ENCODE data around the gene NSUN2.

Gene NSUN2

DNA sequence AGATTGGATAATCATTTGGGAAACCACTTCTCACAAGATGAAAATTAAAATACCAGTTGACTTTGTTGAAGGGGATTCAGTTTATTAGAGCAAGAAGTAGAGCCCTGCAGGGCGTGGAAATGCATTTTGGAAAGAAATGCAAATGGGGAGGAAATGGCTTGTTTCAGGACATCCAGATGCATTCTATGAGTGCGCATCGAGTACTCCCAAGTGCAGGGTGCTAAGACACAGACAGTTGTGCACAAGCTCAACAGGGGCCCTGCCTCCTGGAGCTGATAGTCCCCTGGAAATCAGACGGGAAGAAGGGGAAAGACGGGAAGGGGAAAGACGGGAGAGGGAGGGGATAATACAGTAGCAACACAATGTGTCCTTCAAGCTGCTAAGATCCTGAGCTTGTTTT is 64.0 kb downstream of the NSUN2 start:
- DNase-seq (ENCODE audit: low spot score in 2 of 2): no peak
- H3K36me3 ChIP-seq (replicated peaks): no peaks in the 10 kb centered on the region
- no peaks in the 10 kb centered on the region for H3K4me1 ChIP-seq
- H3K9me3 ChIP-seq: no peaks in the 10 kb centered on the region
- peaks cover 3% of the 10 kb centered on the region; the same call in 1 of the 2 replicates for H3K27me3 ChIP-seq (ENCODE audit: low read depth)
- in situ Hi-C loops (cut with MboI; ENCODE audit: low sequenced_read_pairs): no loop called here
- no peak overlapping the region for H3K4me3 ChIP-seq

DNA sequence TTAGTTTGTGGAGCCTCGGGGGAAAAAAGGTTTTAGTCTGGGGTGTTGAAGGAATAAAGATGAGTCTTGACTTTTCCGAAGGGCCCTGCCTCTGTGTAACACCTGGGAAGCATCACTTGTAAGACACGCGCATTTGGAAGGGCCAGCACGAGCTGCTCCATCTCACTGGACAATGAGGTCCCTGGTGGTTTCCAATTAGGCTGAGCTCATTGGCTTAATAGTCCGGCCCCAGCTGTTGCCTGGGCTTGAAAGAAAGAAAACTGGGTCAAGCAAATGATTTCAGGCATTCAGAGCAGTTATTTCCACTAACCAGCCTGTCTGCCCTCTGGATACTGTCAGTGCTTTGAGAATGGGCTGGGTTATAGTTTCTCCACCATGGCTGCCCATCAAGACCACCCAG is 64.5 kb downstream of the NSUN2 start:
- no peaks in the 10 kb centered on the region for H3K4me1 ChIP-seq
- no peaks in the 10 kb centered on the region for H3K36me3 ChIP-seq (replicated peaks)
- H3K4me3 ChIP-seq: no peak overlapping the region
- in situ Hi-C loops (cut with MboI; ENCODE audit: low sequenced_read_pairs): no loop called here
- H3K9me3 ChIP-seq: no peaks in the 10 kb centered on the region
- DNase-seq (ENCODE audit: low spot score in 2 of 2): no peak
- no peaks in the 10 kb centered on the region for H3K27me3 ChIP-seq (ENCODE audit: low read depth)

GRCh38 chr5:6567835-6568234 is 65.0 kb downstream of the NSUN2 start:
- DNase-seq (ENCODE audit: low spot score in 2 of 2): no peak
- Histone ChIP-seq H3K4me3 (no peak overlapping the region), H3K4me1 (no peaks in the 10 kb centered on the region), H3K27me3 (ENCODE audit: low read depth) (no peaks in the 10 kb centered on the region), H3K36me3 (replicated peaks) (no peaks in the 10 kb centered on the region), H3K9me3 (no peaks in the 10 kb centered on the region)
- in situ Hi-C loops (cut with MboI; ENCODE audit: low sequenced_read_pairs): no loop called here

DNA sequence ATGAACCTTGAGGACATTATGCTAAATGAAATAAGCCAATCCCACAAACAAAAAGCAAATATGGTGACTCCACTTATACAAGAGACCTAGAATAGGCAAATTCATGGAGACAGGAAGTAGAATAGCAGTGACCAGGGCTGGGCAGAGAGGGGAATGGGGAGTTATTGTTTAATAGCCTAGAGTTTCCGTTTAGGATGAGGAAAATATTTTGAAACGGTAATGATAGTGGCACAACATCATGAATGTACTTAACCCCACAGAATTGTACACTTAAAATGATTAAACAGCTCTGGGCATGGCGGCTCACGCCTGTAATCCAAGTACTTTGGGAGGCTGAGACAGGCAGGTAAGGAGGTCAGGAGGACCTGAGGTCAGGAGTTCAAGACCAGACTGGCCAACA is 65.8 kb downstream of the NSUN2 start:
- no peaks in the 10 kb centered on the region for H3K9me3 ChIP-seq
- no peak overlapping the region for H3K4me3 ChIP-seq
- DNase-seq (ENCODE audit: low spot score in 2 of 2): no peak
- H3K4me1 ChIP-seq: no peaks in the 10 kb centered on the region
- in situ Hi-C loops (cut with MboI; ENCODE audit: low sequenced_read_pairs): no loop called here
- no peaks in the 10 kb centered on the region for H3K27me3 ChIP-seq (ENCODE audit: low read depth)
- no peaks in the 10 kb centered on the region for H3K36me3 ChIP-seq (replicated peaks)

- H3K27me3 ChIP-seq (ENCODE audit: low read depth): no peaks in the 10 kb centered on the region
- no peaks in the 10 kb centered on the region for H3K36me3 ChIP-seq (replicated peaks)
- no peaks in the 10 kb centered on the region for H3K9me3 ChIP-seq
- no peak overlapping the region for H3K4me3 ChIP-seq
- DNase-seq (ENCODE audit: low spot score in 2 of 2): no peak
- in situ Hi-C loops (cut with MboI; ENCODE audit: low sequenced_read_pairs): no loop called here
- H3K4me1 ChIP-seq: no peaks in the 10 kb centered on the region
Measured at GRCh38 chr5:6565492-6565891, 67.4 kb downstream of the NSUN2 start.

DNA sequence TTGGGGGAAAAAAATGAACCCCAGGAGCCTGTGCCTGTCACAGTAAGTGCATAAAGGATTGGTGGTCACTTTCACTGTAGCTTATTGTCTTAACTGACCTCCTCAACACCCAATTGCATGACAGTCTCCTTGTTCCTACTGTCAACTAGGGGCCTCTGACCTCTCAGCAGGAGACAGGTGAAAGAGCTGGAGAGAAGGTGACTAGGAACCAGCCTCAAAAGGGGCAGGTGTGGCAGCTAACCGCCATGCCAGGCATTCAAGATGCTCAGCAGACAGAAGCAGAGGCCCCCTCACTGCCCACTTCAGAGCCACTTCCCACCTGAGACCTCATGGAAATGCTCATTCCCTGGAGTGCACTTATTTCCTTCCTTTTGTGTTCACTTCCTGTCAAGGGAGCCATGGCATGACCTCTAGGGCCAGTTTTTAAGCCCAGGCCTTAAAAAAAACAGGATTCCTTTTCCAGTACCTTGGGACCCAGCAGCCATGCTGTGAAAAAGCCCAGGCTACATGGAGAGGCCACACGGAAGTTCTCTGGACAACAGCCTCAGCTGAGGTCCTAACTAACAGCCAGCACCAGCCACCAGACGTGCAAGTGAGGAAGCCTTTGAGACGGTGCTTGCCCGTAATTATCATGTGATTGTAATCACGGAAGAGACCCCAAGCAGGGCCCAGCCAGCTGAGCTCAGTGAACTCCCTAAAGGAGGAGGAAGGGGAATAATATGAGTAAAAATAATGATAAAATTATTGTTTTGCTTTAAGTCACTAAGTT is 74.9 kb downstream of the NSUN2 start:
- Histone ChIP-seq H3K27me3 (ENCODE audit: low read depth) (no peaks in the 10 kb centered on the region), H3K9me3 (no peaks in the 10 kb centered on the region), H3K4me3 (no peak overlapping the region), H3K36me3 (replicated peaks) (no peaks in the 10 kb centered on the region), H3K4me1 (no peaks in the 10 kb centered on the region)
- in situ Hi-C loops (cut with MboI; ENCODE audit: low sequenced_read_pairs): no loop called here
- DNase-seq (ENCODE audit: low spot score in 2 of 2): no peak

- Histone ChIP-seq H3K9me3 (no peaks in the 10 kb centered on the region), H3K4me1 (no peaks in the 10 kb centered on the region), H3K27me3 (ENCODE audit: low read depth) (no peaks in the 10 kb centered on the region), H3K4me3 (no peak overlapping the region), H3K36me3 (replicated peaks) (no peaks in the 10 kb centered on the region)
- in situ Hi-C loops (cut with MboI; ENCODE audit: low sequenced_read_pairs): no loop called here
- DNase-seq (ENCODE audit: low spot score in 2 of 2): no peak
Measured at GRCh38 chr5:6556802-6557102, 76.1 kb downstream of the NSUN2 start.

DNA sequence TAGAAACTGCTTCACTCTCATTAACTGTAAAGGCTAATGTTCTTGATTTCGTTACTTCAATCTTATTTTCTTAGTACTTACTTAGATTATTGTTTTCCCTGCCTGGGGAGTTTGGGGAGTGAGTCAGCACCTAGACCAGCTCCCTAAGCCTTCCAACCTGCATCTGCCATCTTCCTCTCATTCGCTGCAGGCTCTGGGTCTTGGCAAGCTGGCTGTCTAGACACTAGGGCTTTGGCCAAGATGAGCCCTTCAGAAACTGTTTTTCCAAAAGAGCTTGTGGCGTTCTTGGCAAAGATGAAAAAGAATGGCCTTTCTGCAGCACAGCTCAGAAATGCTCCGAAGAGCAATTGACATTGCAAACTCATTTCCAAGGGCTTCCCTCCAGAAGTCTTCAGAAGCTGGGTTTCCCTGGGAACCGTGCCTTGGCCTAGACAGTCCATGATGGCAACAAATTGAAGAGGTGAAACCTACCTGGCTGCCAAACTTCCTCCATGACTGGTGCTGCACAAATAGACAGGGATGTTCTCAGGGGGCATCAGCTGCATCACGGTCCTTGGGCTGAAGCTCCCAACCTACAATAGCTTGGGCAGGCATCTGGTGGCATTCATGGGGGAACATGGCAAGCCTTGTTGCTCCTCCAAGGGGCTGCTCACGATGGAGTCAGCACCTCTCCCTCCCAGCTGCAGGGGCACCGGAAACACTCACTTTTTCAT is 76.6 kb downstream of the NSUN2 start:
- Histone ChIP-seq H3K4me1 (no peaks in the 10 kb centered on the region), H3K27me3 (ENCODE audit: low read depth) (no peaks in the 10 kb centered on the region), H3K36me3 (replicated peaks) (no peaks in the 10 kb centered on the region), H3K9me3 (no peaks in the 10 kb centered on the region), H3K4me3 (no peak overlapping the region)
- in situ Hi-C loops (cut with MboI; ENCODE audit: low sequenced_read_pairs): no loop called here
- DNase-seq (ENCODE audit: low spot score in 2 of 2): no peak

- no peaks in the 10 kb centered on the region for H3K36me3 ChIP-seq (replicated peaks)
- in situ Hi-C loops (cut with MboI; ENCODE audit: low sequenced_read_pairs): no loop called here
- H3K4me3 ChIP-seq: no peak overlapping the region
- no peaks in the 10 kb centered on the region for H3K9me3 ChIP-seq
- DNase-seq (ENCODE audit: low spot score in 2 of 2): no peak
- H3K4me1 ChIP-seq: no peaks in the 10 kb centered on the region
- H3K27me3 ChIP-seq (ENCODE audit: low read depth): no peaks in the 10 kb centered on the region
Measured at GRCh38 chr5:6554812-6555211, 78.0 kb downstream of the NSUN2 start.

- Histone ChIP-seq H3K27me3 (ENCODE audit: low read depth) (no peaks in the 10 kb centered on the region), H3K4me1 (no peaks in the 10 kb centered on the region), H3K9me3 (no peaks in the 10 kb centered on the region), H3K36me3 (replicated peaks) (no peaks in the 10 kb centered on the region), H3K4me3 (no peak overlapping the region)
- DNase-seq (ENCODE audit: low spot score in 2 of 2): no peak
- in situ Hi-C loops (cut with MboI; ENCODE audit: low sequenced_read_pairs): no loop called here
Measured at GRCh38 chr5:6553972-6554371, 78.9 kb downstream of the NSUN2 start.

DNA sequence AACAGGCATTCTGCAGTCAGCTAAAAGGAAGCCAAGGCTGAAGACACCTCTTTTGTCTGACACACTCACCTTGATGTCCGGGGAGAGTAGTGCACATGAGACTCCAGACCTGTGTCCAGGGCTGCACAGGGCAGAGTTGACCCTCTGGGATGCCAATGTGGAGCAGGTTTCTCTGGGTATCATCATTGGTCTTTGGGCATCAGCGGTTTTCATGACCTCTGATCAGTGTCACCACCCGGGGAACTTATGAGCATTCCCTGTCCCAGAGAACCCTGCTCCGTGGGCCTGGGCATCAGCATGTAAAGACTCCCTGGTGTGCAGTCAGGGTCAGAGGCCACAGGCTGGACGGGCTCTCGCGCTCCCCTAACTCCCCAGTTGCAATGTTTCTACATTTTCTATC is 80.2 kb downstream of the NSUN2 start:
- Histone ChIP-seq H3K9me3 (no peaks in the 10 kb centered on the region), H3K4me1 (no peaks in the 10 kb centered on the region), H3K27me3 (ENCODE audit: low read depth) (no peaks in the 10 kb centered on the region), H3K36me3 (replicated peaks) (no peaks in the 10 kb centered on the region), H3K4me3 (no peak overlapping the region)
- in situ Hi-C loops (cut with MboI; ENCODE audit: low sequenced_read_pairs): no loop called here
- no peak for DNase-seq (ENCODE audit: low spot score in 2 of 2)

GRCh38 chr5:6551955-6552313 is 80.9 kb downstream of the NSUN2 start:
- no peaks in the 10 kb centered on the region for H3K27me3 ChIP-seq (ENCODE audit: low read depth)
- H3K36me3 ChIP-seq (replicated peaks): no peaks in the 10 kb centered on the region
- H3K4me1 ChIP-seq: no peaks in the 10 kb centered on the region
- no peaks in the 10 kb centered on the region for H3K9me3 ChIP-seq
- no peak overlapping the region for H3K4me3 ChIP-seq
- DNase-seq (ENCODE audit: low spot score in 2 of 2): no peak
- in situ Hi-C loops (cut with MboI; ENCODE audit: low sequenced_read_pairs): no loop called here

GRCh38 chr5:6551287-6551954 is 81.4 kb downstream of the NSUN2 start:
- H3K4me3 ChIP-seq: no peak overlapping the region
- DNase-seq (ENCODE audit: low spot score in 2 of 2): no peak
- H3K9me3 ChIP-seq: no peaks in the 10 kb centered on the region
- H3K4me1 ChIP-seq: no peaks in the 10 kb centered on the region
- no peaks in the 10 kb centered on the region for H3K27me3 ChIP-seq (ENCODE audit: low read depth)
- H3K36me3 ChIP-seq (replicated peaks): no peaks in the 10 kb centered on the region
- in situ Hi-C loops (cut with MboI; ENCODE audit: low sequenced_read_pairs): no loop called here

DNA sequence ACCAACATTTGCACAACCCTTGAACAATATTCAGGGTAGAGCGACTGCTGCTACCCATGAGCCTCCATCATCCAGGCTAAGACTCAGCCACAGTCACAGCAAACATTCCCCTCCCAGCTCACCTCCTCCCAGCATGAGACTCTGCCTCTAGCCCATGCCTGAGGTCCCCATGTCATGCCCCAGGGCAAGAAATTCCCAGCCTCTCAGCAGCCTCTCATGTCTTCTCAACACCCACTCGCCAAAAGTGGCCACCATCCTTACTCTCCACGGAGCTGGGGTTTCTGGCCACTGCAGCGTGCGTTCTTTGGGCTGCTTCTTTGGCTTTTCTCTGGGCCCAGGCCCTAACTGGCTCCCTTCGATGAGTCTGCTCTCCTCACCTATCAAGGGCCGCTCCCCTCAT is 82.2 kb downstream of the NSUN2 start:
- in situ Hi-C loops (cut with MboI; ENCODE audit: low sequenced_read_pairs): no loop called here
- Histone ChIP-seq H3K36me3 (replicated peaks) (no peaks in the 10 kb centered on the region), H3K9me3 (no peaks in the 10 kb centered on the region), H3K4me3 (no peak overlapping the region), H3K27me3 (ENCODE audit: low read depth) (no peaks in the 10 kb centered on the region), H3K4me1 (no peaks in the 10 kb centered on the region)
- DNase-seq (ENCODE audit: low spot score in 2 of 2): no peak
